ENCODE measurements around the gene ISM2. TPM values are rescaled to one million over a fixed set of nuclear protein-coding genes. Genes with fewer than 3 reads are reported as not detected.

The ISM2 gene
- total RNA-seq, 2 donors from 2014 or later, result 1.2 TPM; not detected in 1

GRCh38 chr14:77520555-77520954, 21.9 kb upstream of the ISM2 start:
- no peak for DNase-seq
- intact Hi-C loops (cut with DNase I), result no loop called here
- H3K36me3 ChIP-seq, result peaks cover 5% of the 10 kb centered on the region

DNA sequence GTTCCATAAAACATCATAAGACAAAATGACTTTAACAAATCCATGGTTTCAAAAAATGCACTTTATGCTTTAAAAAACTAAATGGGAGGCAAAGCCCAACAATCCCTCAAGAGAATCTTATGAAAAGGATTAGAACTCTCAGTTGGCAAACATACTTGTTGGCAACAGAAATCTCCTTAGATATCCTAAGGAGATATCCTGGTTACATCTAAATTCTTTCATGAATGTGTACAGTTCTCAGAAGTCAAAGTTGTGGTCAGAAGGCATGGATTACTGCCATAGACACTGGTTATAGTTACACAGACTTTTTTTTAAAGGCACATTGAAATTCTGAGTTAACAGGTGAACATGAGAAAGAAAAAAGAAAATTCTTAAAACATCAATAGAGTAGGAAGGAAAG, 17.5 kb upstream of the ISM2 start:
- no peak overlapping the region for H3K9ac ChIP-seq (ENCODE audit: low read depth in 2 of 2, low read length in 2 of 2)
- no peak for TF ChIP-seq CTCF (IDR thresholded peaks at IDR 0.05)
- no peaks in the 10 kb centered on the region for H3K9me3 ChIP-seq
- intact Hi-C loops (cut with DNase I), result no loop called here
- H3K27me3 ChIP-seq, result no peaks in the 10 kb centered on the region
- H3K4me1 ChIP-seq, result no peaks in the 10 kb centered on the region
- no peak overlapping the region for H3K4me3 ChIP-seq
- DNase-seq, result no peak
- H3K27ac ChIP-seq, result no peak overlapping the region
- peaks cover 5% of the 10 kb centered on the region for H3K36me3 ChIP-seq

More at GRCh38 chr14:77520555-77520954, 21.9 kb upstream of the ISM2 start:
- Histone ChIP-seq H3K4me1 (no peaks in the 10 kb centered on the region), H3K9me3 (no peaks in the 10 kb centered on the region), H3K27ac (no peak overlapping the region), H3K9ac (ENCODE audit: low read depth in 2 of 2, low read length in 2 of 2) (no peak overlapping the region), H3K27me3 (no peaks in the 10 kb centered on the region), H3K4me3 (no peak overlapping the region)
- no peak for TF ChIP-seq CTCF (IDR thresholded peaks at IDR 0.05)

- no peak overlapping the region for H3K27ac ChIP-seq
- no peak overlapping the region for H3K9ac ChIP-seq (ENCODE audit: low read depth in 2 of 2, low read length in 2 of 2)
- H3K27me3 ChIP-seq, result no peaks in the 10 kb centered on the region
- H3K4me3 ChIP-seq, result no peak overlapping the region
- no peak for TF ChIP-seq CTCF (IDR thresholded peaks at IDR 0.05)
- intact Hi-C loops (cut with DNase I), result no loop called here
- no peaks in the 10 kb centered on the region for H3K36me3 ChIP-seq
- no peak for DNase-seq
- H3K9me3 ChIP-seq, result no peaks in the 10 kb centered on the region
- no peaks in the 10 kb centered on the region for H3K4me1 ChIP-seq
Observed at GRCh38 chr14:77511486-77512162, 13.0 kb upstream of the ISM2 start.

GRCh38 chr14:77509366-77509765, 10.8 kb upstream of the ISM2 start:
- intact Hi-C loops (cut with DNase I), result no loop called here
- H3K27me3 ChIP-seq, result no peaks in the 10 kb centered on the region
- no peaks in the 10 kb centered on the region for H3K4me1 ChIP-seq
- H3K9ac ChIP-seq (ENCODE audit: low read depth in 2 of 2, low read length in 2 of 2), result no peak overlapping the region
- H3K4me3 ChIP-seq, result no peak overlapping the region
- H3K36me3 ChIP-seq, result no peaks in the 10 kb centered on the region
- no peak for TF ChIP-seq CTCF (IDR thresholded peaks at IDR 0.05)
- DNase-seq, result no peak
- H3K27ac ChIP-seq, result no peak overlapping the region
- no peaks in the 10 kb centered on the region for H3K9me3 ChIP-seq

DNA sequence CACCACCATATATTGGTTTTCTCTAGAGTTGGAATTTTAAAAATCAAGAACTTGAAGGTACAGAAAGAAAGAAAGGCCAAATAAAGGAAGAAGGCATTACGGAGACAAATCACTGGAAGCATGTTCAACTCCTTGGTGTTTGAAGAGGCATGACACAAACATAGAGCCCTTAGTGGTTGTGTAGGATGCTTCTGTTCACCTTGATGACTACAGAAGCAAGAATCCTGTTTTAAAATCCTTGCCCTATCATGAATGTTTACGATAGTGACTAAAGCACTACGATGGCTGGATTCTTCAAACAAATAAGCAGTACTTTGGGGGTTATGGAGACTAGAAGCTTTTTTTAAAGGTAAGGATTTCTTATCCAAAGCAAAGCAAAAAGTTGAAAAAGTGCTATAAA, 10.3 kb upstream of the ISM2 start:
- DNase-seq, result no peak
- no peak for TF ChIP-seq CTCF (IDR thresholded peaks at IDR 0.05)
- Histone ChIP-seq H3K4me1 (no peaks in the 10 kb centered on the region), H3K27me3 (no peaks in the 10 kb centered on the region), H3K9ac (ENCODE audit: low read depth in 2 of 2, low read length in 2 of 2) (no peak overlapping the region), H3K9me3 (no peaks in the 10 kb centered on the region), H3K4me3 (no peak overlapping the region), H3K36me3 (no peaks in the 10 kb centered on the region), H3K27ac (no peak overlapping the region)
- intact Hi-C loops (cut with DNase I), result no loop called here

Data from colonic mucosa (tissue), 4 donors.